Natural killer cell (primary cell): ENCODE measurements around the gene ZPBP2. TPM values are rescaled to one million over a fixed set of nuclear protein-coding genes. Genes with fewer than 3 reads are reported as not detected.
"Not testable (repeated sequence)": the region's sequence is repeated elsewhere in the genome, so short reads cannot be mapped to it uniquely, and the experiment has no call there.

Source experiments
- ATAC-seq, 3 donors: fragments of 150-1000 bp in 2 of 3; fragments of 200-7000 bp in 1 of 3; cut with Tn5 transposase; 1 replicate in 1 of 3; 2 replicates in 2 of 3; pipeline ENCODE4 v1.10.0; 2021; ENCODE audit warnings: mild to moderate bottlenecking in 2 of 3, moderate library complexity in 2 of 3
- DNase-seq, 2 donors: peaks; one replicate each; pipeline versions ENCODE4 v3.0.0 to v3.0.0-alpha.2; 2013 to 2021; ENCODE audit warnings: mixed read lengths in 1 of 2
- H3K27ac ChIP-seq: one replicate; pipeline ENCODE4 v1.5.1; 2013; ENCODE audit warnings: mild to moderate bottlenecking, low read length
- H3K27me3 ChIP-seq: one replicate; pipeline ENCODE4 v1.6.1; 2013; ENCODE audit warnings: low read length; ENCODE audit not compliant: control insufficient read depth, insufficient read depth
- H3K36me3 ChIP-seq: one replicate; pipeline ENCODE4 v1.6.1; 2013; ENCODE audit warnings: low read length; ENCODE audit not compliant: control insufficient read depth, insufficient read depth
- H3K4me1 ChIP-seq: one replicate; pipeline ENCODE4 v1.6.1; 2013; ENCODE audit warnings: low read length; ENCODE audit not compliant: control insufficient read depth, insufficient read depth
- H3K4me3 ChIP-seq: one replicate; pipeline ENCODE4 v1.5.1; 2013; ENCODE audit warnings: low read length
- H3K9me3 ChIP-seq: one replicate; pipeline ENCODE4 v1.6.1; 2013; ENCODE audit warnings: low read length; ENCODE audit not compliant: control insufficient read depth, insufficient read depth
- H3K27ac Mint-ChIP-seq, 2 donors: one replicate each; pipeline ENCODE4 v1.8.0; 2022; ENCODE audit warnings: mild to moderate bottlenecking in 2 of 2, mixed read lengths in 2 of 2, moderate library complexity in 1 of 2
- H3K27me3 Mint-ChIP-seq, 2 donors: one replicate each; pipeline ENCODE4 v1.8.0; 2022; ENCODE audit warnings: low read depth in 2 of 2, mixed read lengths in 2 of 2
- H3K36me3 Mint-ChIP-seq: one replicate; pipeline ENCODE4 v1.8.0; 2022; ENCODE audit warnings: mixed read lengths
- H3K4me1 Mint-ChIP-seq, 2 donors: one replicate each; pipeline ENCODE4 v1.8.0; 2022; ENCODE audit warnings: mixed read lengths in 2 of 2
- H3K4me3 Mint-ChIP-seq: one replicate; pipeline ENCODE4 v1.8.0; 2022; ENCODE audit warnings: mild to moderate bottlenecking, moderate library complexity, mixed read lengths
- H3K9me3 Mint-ChIP-seq, 2 donors: one replicate each; pipeline ENCODE4 v1.8.0; 2022; ENCODE audit warnings: mixed read lengths in 2 of 2
- CTCF ChIP-seq: fragments of 200-600 bp; IDR thresholded peaks from one replicate; pipeline ENCODE4 v1.8.0; 2022; ENCODE audit warnings: antibody characterized with exemption
- WGBS: methylation state at CpG from one replicate; pipeline ENCODE4 v1.1.7; 2013; ENCODE audit warnings: missing lambda C conversion rate; ENCODE audit not compliant: insufficient coverage; 5-methylcytosine and 5-hydroxymethylcytosine counted together
- intact Hi-C: fragments of 100-400 bp; cut with micrococcal nuclease; formaldehyde crosslinking; loops from one replicate; pipeline ENCODE4 v1.14.2; 2022
- total RNA-seq, 4 donors: library from RNA; stranded (reverse); fragments of 120-200 nt in 1 of 4; gene quantifications; one replicate each; pipeline versions ENCODE4 v1.2.3 to v1.2.4, GENCODE V29; 2013 to 2022

Gene ZPBP2
- total RNA-seq, 3 donors from 2014 or later (not counting 1 experiment from before 2014, with no cell fraction given), result not detected

- Histone ChIP-seq H3K27ac (no peak overlapping the region), H3K36me3 (peaks cover 11% of the 10 kb centered on the region), H3K9me3 (no peaks in the 10 kb centered on the region), H3K4me1 (peaks cover 14% of the 10 kb centered on the region), H3K4me3 (no peak overlapping the region), H3K27me3 (no peaks in the 10 kb centered on the region)
- no peak overlapping the region for H3K4me3 Mint-ChIP-seq
- intact Hi-C loops, result no loop called here
- DNase-seq, result no peak
- peaks cover 1% of the 10 kb centered on the region for H3K36me3 Mint-ChIP-seq
- H3K27ac Mint-ChIP-seq, result peak overlapping the region; percentile 83 to 85
- WGBS, result 89% methylated on average over 8 of the region's 8 CpGs
- no peak for TF ChIP-seq CTCF
- H3K9me3 Mint-ChIP-seq, result no peaks in the 10 kb centered on the region
- peaks cover 66 to 84% of the 10 kb centered on the region in 2 donors for H3K4me1 Mint-ChIP-seq
- no peak for ATAC-seq
- H3K27me3 Mint-ChIP-seq, result no peaks in the 10 kb centered on the region
These were observed 22.8 kb upstream of the ZPBP2 start for GRCh38 chr17:39845052-39845846.

- ATAC-seq (no peak), DNase-seq (no peak)
- Mint-ChIP-seq H3K27ac (peak overlapping the region; percentile 81 to 85), H3K4me1 (peaks cover 58 to 77% of the 10 kb centered on the region in 2 donors), H3K27me3 (no peaks in the 10 kb centered on the region), H3K9me3 (no peaks in the 10 kb centered on the region), H3K36me3 (no peaks in the 10 kb centered on the region), H3K4me3 (no peak overlapping the region)
- Histone ChIP-seq H3K36me3 (peaks cover 7% of the 10 kb centered on the region), H3K27ac (no peak overlapping the region), H3K27me3 (no peaks in the 10 kb centered on the region), H3K4me1 (peaks cover 13% of the 10 kb centered on the region), H3K9me3 (no peaks in the 10 kb centered on the region), H3K4me3 (no peak overlapping the region)
- no CpG with 5 or more reads among the region's 4 CpGs for WGBS
- TF ChIP-seq CTCF, result no peak
- intact Hi-C loops, result no loop called here
These were observed 21.8 kb upstream of the ZPBP2 start for GRCh38 chr17:39846205-39846604.

GRCh38 chr17:39848600-39848999, 19.4 kb upstream of the ZPBP2 start:
- no peak for ATAC-seq
- intact Hi-C loops, result no loop called here
- 56% methylated on average over 3 of the region's 4 CpGs for WGBS
- Histone ChIP-seq H3K36me3 (peaks cover 5% of the 10 kb centered on the region), H3K4me3 (no peak overlapping the region), H3K9me3 (no peaks in the 10 kb centered on the region), H3K4me1 (peaks cover 22% of the 10 kb centered on the region), H3K27me3 (no peaks in the 10 kb centered on the region), H3K27ac (no peak overlapping the region)
- Mint-ChIP-seq H3K4me3 (no peak overlapping the region), H3K4me1 (peaks cover 62 to 74% of the 10 kb centered on the region in 2 donors), H3K9me3 (no peaks in the 10 kb centered on the region), H3K27ac (peak overlapping the region; percentile 81 to 85), H3K36me3 (no peaks in the 10 kb centered on the region), H3K27me3 (no peaks in the 10 kb centered on the region)
- no peak for TF ChIP-seq CTCF
- peak in 1 of 2 donors; percentile 64 for DNase-seq

- H3K4me3 ChIP-seq, H3K9me3 ChIP-seq, H3K27me3 Mint-ChIP-seq, H3K36me3 ChIP-seq, DNase-seq, H3K4me3 Mint-ChIP-seq, H3K9me3 Mint-ChIP-seq, intact Hi-C loops, H3K27ac ChIP-seq, H3K27me3 ChIP-seq, H3K27ac Mint-ChIP-seq, ATAC-seq, H3K36me3 Mint-ChIP-seq: not testable (repeated sequence)
- peaks cover 24% of the 10 kb centered on the region for H3K4me1 ChIP-seq
- H3K4me1 Mint-ChIP-seq, result peaks cover 60 to 74% of the 10 kb centered on the region in 2 donors
These were observed 17.8 kb upstream of the ZPBP2 start for GRCh38 chr17:39850186-39850585.
